Ascending aorta (tissue), 2 donors: ENCODE results near the gene NDRG2. TPM values are rescaled to one million over a fixed set of nuclear protein-coding genes. Genes with fewer than 3 reads are reported as not detected.

Experiments used
- DNase-seq, 2 donors: peaks; one replicate each; pipeline ENCODE4 v3.0.0-alpha.2; 2019; ENCODE audit warnings: low spot score in 2 of 2
- H3K27ac ChIP-seq, 2 donors: fragments of 200-600 bp; sonication (generic); one replicate each; pipeline ENCODE4 v1.5.1; 2016 to 2017; ENCODE audit warnings: mild to moderate bottlenecking in 1 of 2
- H3K27me3 ChIP-seq: fragments of 200-600 bp; sonication (generic); one replicate; pipeline ENCODE4 v1.5.1; 2017
- H3K36me3 ChIP-seq, 2 donors: fragments of 200-600 bp; sonication (generic); one replicate each; pipeline ENCODE4 v1.5.1; 2016
- H3K4me1 ChIP-seq, 2 donors: fragments of 200-600 bp; sonication (generic); one replicate each; pipeline ENCODE4 v1.5.1; 2016 to 2017; ENCODE audit warnings: mild to moderate bottlenecking in 1 of 2
- H3K4me3 ChIP-seq, 2 donors: fragments of 200-600 bp; sonication (generic); one replicate each; pipeline ENCODE4 v1.5.1; 2016 to 2017; ENCODE audit warnings: mild to moderate bottlenecking in 1 of 2
- H3K9me3 ChIP-seq, 2 donors: fragments of 200-600 bp; sonication (generic); one replicate each; pipeline ENCODE4 v1.5.1; 2016
- intact Hi-C: fragments of 100-400 bp; cut with DNase I; formaldehyde crosslinking; loops from one replicate; pipeline ENCODE4 v1.15.1; 2023
- total RNA-seq: library from RNA; depleted of rRNA; stranded (reverse); fragments of >200 nt; gene quantifications from one replicate; pipeline ENCODE4 v1.1.0, GENCODE V29; 2016
- TF ChIP-seq, protein P1 (sequence below), 3 experiments: fragments of 200-600 bp in 2 of 3; fragments of 450-650 bp in 1 of 3; sonication (generic) in 2 of 3; IDR thresholded peaks; one replicate each; pipeline ENCODE4 v1.5.1; 2016 to 2019; ENCODE audit warnings: antibody characterized with exemption in 3 of 3, mild to moderate bottlenecking in 1 of 3, moderate library complexity in 1 of 3

Gene NDRG2
- total RNA-seq, 1 donor from 2014 or later: 216 TPM

DNA sequence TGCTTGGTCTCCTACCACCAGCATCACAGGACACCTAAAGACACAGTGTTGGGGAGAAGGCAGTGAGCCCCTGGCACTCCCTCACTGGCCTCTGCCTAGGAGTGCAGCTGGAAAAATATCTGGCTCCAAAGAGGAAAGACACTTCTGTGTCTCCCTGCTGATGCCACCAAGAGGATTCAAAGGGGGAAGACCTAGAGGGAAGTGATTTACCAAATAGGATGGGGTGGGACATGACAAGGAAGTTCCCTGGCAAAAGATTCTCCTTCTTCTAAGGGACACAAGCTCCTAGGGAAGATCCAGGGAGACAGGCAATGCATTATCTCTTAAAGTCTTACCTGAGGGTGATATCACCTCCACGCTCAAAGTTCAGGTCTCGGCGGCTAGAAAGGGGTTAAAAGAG lies 6.1 kb downstream of the NDRG2 start:
- Histone ChIP-seq H3K4me3 (no peak overlapping the region), H3K36me3 (peaks cover 36 to 48% of the 10 kb centered on the region in 2 donors), H3K27me3 (no peaks in the 10 kb centered on the region), H3K9me3 (no peaks in the 10 kb centered on the region), H3K4me1 (peaks cover 0 to 4% of the 10 kb centered on the region in 2 donors), H3K27ac (no peak overlapping the region)
- TF ChIP-seq, protein P1, sequence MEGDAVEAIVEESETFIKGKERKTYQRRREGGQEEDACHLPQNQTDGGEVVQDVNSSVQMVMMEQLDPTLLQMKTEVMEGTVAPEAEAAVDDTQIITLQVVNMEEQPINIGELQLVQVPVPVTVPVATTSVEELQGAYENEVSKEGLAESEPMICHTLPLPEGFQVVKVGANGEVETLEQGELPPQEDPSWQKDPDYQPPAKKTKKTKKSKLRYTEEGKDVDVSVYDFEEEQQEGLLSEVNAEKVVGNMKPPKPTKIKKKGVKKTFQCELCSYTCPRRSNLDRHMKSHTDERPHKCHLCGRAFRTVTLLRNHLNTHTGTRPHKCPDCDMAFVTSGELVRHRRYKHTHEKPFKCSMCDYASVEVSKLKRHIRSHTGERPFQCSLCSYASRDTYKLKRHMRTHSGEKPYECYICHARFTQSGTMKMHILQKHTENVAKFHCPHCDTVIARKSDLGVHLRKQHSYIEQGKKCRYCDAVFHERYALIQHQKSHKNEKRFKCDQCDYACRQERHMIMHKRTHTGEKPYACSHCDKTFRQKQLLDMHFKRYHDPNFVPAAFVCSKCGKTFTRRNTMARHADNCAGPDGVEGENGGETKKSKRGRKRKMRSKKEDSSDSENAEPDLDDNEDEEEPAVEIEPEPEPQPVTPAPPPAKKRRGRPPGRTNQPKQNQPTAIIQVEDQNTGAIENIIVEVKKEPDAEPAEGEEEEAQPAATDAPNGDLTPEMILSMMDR (IDR thresholded peaks at IDR 0.05): no peak
- DNase-seq: no peak
- intact Hi-C loops: no loop called here

DNA sequence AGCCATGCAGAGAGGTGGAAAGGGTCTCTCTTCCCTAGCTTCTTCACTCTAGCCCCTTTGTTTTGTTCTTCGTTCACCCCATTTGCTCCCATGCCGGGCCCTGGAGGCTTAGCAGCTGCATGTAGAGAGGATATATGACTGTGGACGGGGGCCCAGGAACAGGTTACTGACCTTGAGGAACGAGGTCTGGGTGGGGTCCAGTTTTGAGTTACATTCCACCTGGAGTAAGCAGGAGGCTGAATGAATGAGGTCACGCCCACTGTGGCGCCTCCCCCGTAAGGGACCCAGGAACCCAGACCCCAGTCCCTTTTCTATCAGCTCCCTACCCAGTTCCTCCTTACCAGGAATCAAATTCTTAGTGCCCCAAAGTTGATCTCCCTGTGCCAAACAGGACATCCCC lies 6.6 kb downstream of the NDRG2 start:
- TF ChIP-seq, protein P1 (IDR thresholded peaks at IDR 0.05): no peak
- H3K27ac ChIP-seq: no peak overlapping the region
- DNase-seq: no peak
- no peaks in the 10 kb centered on the region for H3K9me3 ChIP-seq
- no peaks in the 10 kb centered on the region for H3K4me1 ChIP-seq
- intact Hi-C loops: no loop called here
- peaks cover 36 to 48% of the 10 kb centered on the region in 2 donors for H3K36me3 ChIP-seq
- H3K27me3 ChIP-seq: no peaks in the 10 kb centered on the region
- no peak overlapping the region for H3K4me3 ChIP-seq

DNA sequence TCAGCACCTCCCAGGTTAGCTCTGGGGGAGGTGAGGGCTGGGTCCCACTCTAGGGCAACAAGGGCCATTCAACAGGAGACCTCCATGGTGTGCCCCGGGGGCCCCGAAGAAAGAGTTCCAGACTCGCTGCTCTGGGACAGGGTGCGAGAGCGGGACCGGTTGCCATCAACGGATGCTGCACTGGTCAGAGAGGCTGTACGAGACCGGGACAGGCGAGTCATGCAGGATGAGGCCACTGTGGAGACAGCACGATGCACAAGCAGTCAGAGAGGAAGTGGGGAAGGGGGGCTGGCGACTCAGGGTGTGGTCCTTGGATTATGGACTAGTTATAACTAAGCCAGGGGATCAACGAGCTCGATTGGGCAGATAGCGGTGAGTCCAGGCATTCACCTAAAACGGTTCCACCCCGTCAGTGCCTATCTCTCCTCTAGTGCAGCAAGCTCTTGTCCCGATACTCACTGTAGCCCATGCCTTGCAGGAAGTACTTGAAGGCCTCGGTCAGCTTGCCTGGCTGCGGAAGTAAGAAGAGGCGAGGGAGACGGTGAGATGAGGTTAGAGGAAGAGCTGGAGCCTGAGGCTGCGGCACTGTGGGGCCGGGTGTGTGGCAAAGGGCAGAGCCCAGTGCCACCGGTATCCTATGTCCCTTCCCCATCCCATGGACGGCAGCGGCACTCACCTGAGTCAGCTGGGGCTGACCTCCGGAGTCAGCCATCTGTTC lies 7.2 kb downstream of the NDRG2 start:
- Histone ChIP-seq H3K4me1 (no peaks in the 10 kb centered on the region), H3K27ac (no peak overlapping the region), H3K27me3 (no peaks in the 10 kb centered on the region), H3K4me3 (no peak overlapping the region), H3K36me3 (peaks cover 36 to 48% of the 10 kb centered on the region in 2 donors), H3K9me3 (no peaks in the 10 kb centered on the region)
- TF ChIP-seq, protein P1 (IDR thresholded peaks at IDR 0.05): no peak
- no peak for DNase-seq
- intact Hi-C loops: no loop called here

DNA sequence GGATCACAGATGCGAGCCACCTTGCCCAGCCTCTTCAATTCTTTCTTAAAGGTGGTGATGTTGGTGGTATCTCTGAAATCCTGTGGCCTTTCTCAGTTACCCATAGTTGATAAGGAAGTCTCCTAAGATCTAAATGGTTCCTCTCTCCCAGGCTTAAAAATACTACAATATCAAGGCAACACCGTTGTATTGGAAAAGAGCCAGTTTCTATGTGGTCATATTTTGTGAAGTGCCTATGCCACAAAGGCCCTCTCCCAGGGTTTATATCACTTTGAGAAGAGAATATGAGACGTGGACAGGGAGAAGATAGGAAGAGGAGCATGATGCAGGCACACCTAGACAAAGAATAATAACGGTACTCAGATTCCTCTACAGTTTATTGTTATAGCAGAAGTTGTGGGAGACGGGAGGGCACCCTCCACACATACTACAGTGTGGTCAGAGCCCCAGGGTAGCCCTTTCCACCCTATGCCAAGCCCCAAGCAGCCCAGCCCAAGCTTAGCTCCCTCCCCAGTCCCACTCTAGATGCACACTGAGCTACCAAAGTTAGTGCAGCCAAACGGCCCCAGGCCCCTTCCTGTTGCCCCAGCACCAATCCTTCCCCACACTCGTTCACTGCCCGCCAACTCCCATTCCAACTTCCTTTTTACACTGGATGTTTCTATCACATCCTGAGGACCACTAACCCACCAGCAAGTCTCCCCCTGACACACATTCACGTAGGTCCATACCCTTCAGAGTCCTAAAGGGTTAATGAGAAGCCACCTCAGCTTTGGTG lies 8.3 kb downstream of the NDRG2 start:
- no peaks in the 10 kb centered on the region for H3K27me3 ChIP-seq
- H3K27ac ChIP-seq: no peak overlapping the region
- no peak for DNase-seq
- peaks cover 36 to 47% of the 10 kb centered on the region in 2 donors for H3K36me3 ChIP-seq
- H3K4me3 ChIP-seq: no peak overlapping the region
- TF ChIP-seq, protein P1 (IDR thresholded peaks at IDR 0.05): no peak
- no peaks in the 10 kb centered on the region for H3K9me3 ChIP-seq
- intact Hi-C loops: no loop called here
- H3K4me1 ChIP-seq: no peaks in the 10 kb centered on the region

DNA sequence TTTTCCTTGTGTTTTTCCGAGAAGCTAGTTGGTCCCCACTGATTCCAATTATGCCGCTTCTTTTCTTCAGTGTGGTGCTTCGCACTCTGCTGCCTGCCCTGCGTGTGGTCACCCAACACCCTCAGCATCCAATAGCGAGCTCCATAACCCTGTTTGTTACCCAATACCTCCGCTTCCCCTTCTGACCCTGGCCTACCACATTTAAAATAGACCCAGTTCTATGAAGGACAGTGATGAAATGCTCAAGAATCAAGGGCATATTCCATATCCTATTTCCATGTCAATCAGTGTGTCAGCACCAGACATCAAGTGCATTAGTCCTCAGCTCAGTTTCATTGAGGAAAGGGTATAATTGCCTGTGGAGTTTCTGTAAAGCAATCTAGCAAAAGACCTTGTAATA lies 9.5 kb downstream of the NDRG2 start:
- intact Hi-C loops: no loop called here
- DNase-seq: no peak
- Histone ChIP-seq H3K27ac (no peak overlapping the region), H3K4me1 (no peaks in the 10 kb centered on the region), H3K27me3 (no peaks in the 10 kb centered on the region), H3K36me3 (peaks cover 34% of the 10 kb centered on the region in 2 donors), H3K9me3 (no peaks in the 10 kb centered on the region), H3K4me3 (no peak overlapping the region)
- TF ChIP-seq, protein P1 (IDR thresholded peaks at IDR 0.05): no peak
